ENCODE data around the gene TTF1. TPM values are rescaled to one million over a fixed set of nuclear protein-coding genes. Genes with fewer than 3 reads are reported as not detected.

TTF1 gene
- total RNA-seq, 1 donor = 8.3 TPM

DNA sequence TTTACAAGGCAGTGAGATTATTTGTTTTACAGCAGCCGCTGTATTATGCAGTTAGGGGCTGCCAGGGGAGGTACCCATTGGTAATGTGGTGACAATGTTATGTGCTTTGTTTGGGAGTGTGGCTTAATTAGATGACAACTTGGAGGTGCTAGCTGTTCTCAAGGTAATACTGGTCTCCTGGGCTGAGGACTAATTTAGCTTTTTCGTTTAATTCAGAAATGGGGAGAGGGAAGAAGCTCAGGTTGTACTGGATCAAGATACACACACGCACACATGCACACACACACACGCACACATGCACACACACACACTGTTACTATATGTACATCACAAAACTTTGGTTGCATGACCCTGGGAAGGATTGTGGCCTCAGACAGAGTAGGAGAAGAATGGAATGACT, 41.3 kb upstream of the TTF1 start:
- no peaks in the 10 kb centered on the region for H3K79me2 ChIP-seq (ENCODE audit: insufficient read depth, low read length)
- no peaks in the 10 kb centered on the region for H3K9me3 ChIP-seq (ENCODE audit: low read depth, low read length)
- no peak overlapping the region for H3K27ac ChIP-seq (ENCODE audit: low read depth, low read length)
- peaks cover 13% of the 10 kb centered on the region for H3K27me3 ChIP-seq (ENCODE audit: insufficient read depth, low read length)
- no peaks in the 10 kb centered on the region for H4K20me1 ChIP-seq (ENCODE audit: insufficient read depth, low read length)
- H3K4me3 ChIP-seq (ENCODE audit: insufficient read depth, low read length) = no peak overlapping the region
- H2AFZ ChIP-seq (ENCODE audit: low read length) = no peak overlapping the region
- H3K4me2 ChIP-seq (ENCODE audit: insufficient read depth, low read length) = no peak overlapping the region
- DNase-seq (ENCODE audit: insufficient read length, low spot score, missing footprints) = no peak
- H3K36me3 ChIP-seq (ENCODE audit: insufficient read depth, low read length) = no peaks in the 10 kb centered on the region
- no peak for TF ChIP-seq CTCF (IDR thresholded peaks at IDR 0.05; ENCODE audit: extremely low read depth, low read depth, low read length)
- no peaks in the 10 kb centered on the region for H3K4me1 ChIP-seq (ENCODE audit: insufficient read depth, low read length)

DNA sequence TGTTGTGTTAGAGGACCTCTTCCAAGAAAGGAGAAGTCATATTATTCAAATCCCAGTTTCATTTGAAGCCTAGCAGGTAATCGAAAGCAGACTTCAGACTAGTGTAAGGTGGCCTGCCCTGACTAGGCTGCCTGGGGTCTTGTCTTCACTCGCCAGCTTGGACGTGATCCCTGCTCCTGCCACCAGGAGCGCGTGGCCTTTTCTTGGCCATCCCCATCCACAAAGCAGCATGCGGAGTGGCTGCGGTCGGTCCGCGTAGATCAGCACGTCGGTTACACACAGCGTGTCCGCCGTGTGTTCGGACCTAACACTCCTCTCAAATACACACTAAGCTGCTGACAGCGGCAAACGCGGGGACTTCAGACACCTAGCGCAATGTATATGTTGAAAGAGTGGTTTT, 40.7 kb upstream of the TTF1 start:
- Histone ChIP-seq H3K27ac (ENCODE audit: low read depth, low read length) (no peak overlapping the region), H3K9me3 (ENCODE audit: low read depth, low read length) (no peaks in the 10 kb centered on the region), H3K36me3 (ENCODE audit: insufficient read depth, low read length) (no peaks in the 10 kb centered on the region), H3K27me3 (ENCODE audit: insufficient read depth, low read length) (peaks cover 13% of the 10 kb centered on the region), H4K20me1 (ENCODE audit: insufficient read depth, low read length) (no peaks in the 10 kb centered on the region), H2AFZ (ENCODE audit: low read length) (no peak overlapping the region), H3K4me2 (ENCODE audit: insufficient read depth, low read length) (no peak overlapping the region), H3K4me3 (ENCODE audit: insufficient read depth, low read length) (no peak overlapping the region), H3K4me1 (ENCODE audit: insufficient read depth, low read length) (no peaks in the 10 kb centered on the region), H3K79me2 (ENCODE audit: insufficient read depth, low read length) (no peaks in the 10 kb centered on the region)
- DNase-seq (ENCODE audit: insufficient read length, low spot score, missing footprints) = no peak
- TF ChIP-seq CTCF (IDR thresholded peaks at IDR 0.05; ENCODE audit: extremely low read depth, low read depth, low read length) = peak; percentile 16

DNA sequence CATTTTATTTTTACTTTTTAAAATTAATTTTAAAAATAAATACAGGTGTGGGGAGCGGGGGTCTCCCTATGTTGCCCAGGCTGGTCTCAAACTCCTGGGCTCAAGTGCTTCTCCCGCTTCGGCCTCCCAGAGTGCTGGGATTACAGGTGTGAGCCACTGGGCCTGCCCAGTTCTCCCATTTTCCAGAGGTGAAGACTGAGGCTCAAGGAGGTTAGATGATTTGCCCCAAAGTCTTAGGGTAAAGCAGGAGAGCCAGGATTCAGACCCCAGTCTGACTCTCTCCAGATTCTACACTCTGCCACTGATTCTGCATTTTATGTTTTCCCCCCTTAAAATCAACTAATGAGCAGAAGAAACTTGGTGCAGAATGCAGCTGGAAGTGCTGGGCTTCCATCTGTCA, 40.2 kb upstream of the TTF1 start:
- Histone ChIP-seq H3K27ac (ENCODE audit: low read depth, low read length) (no peak overlapping the region), H3K4me3 (ENCODE audit: insufficient read depth, low read length) (no peak overlapping the region), H3K79me2 (ENCODE audit: insufficient read depth, low read length) (no peaks in the 10 kb centered on the region), H4K20me1 (ENCODE audit: insufficient read depth, low read length) (no peaks in the 10 kb centered on the region), H3K4me2 (ENCODE audit: insufficient read depth, low read length) (no peak overlapping the region), H2AFZ (ENCODE audit: low read length) (no peak overlapping the region), H3K27me3 (ENCODE audit: insufficient read depth, low read length) (peaks cover 15% of the 10 kb centered on the region), H3K4me1 (ENCODE audit: insufficient read depth, low read length) (no peaks in the 10 kb centered on the region), H3K36me3 (ENCODE audit: insufficient read depth, low read length) (no peaks in the 10 kb centered on the region), H3K9me3 (ENCODE audit: low read depth, low read length) (no peaks in the 10 kb centered on the region)
- DNase-seq (ENCODE audit: insufficient read length, low spot score, missing footprints) = no peak
- TF ChIP-seq CTCF (IDR thresholded peaks at IDR 0.05; ENCODE audit: extremely low read depth, low read depth, low read length) = no peak

GRCh38 chr9:132443951-132444607, 37.4 kb upstream of the TTF1 start:
- no peak for DNase-seq (ENCODE audit: insufficient read length, low spot score, missing footprints)
- Histone ChIP-seq H3K36me3 (ENCODE audit: insufficient read depth, low read length) (no peaks in the 10 kb centered on the region), H2AFZ (ENCODE audit: low read length) (no peak overlapping the region), H3K4me2 (ENCODE audit: insufficient read depth, low read length) (no peak overlapping the region), H3K4me3 (ENCODE audit: insufficient read depth, low read length) (no peak overlapping the region), H3K27ac (ENCODE audit: low read depth, low read length) (no peak overlapping the region), H3K4me1 (ENCODE audit: insufficient read depth, low read length) (no peaks in the 10 kb centered on the region), H3K9me3 (ENCODE audit: low read depth, low read length) (no peaks in the 10 kb centered on the region), H4K20me1 (ENCODE audit: insufficient read depth, low read length) (no peaks in the 10 kb centered on the region), H3K27me3 (ENCODE audit: insufficient read depth, low read length) (peaks cover 29% of the 10 kb centered on the region), H3K79me2 (ENCODE audit: insufficient read depth, low read length) (no peaks in the 10 kb centered on the region)
- no peak for TF ChIP-seq CTCF (IDR thresholded peaks at IDR 0.05; ENCODE audit: extremely low read depth, low read depth, low read length)

Data from osteoblast (primary cell).